PFSK-1 (cell line): ENCODE results near the gene RIT2.

Experiments used
- POLR2AphosphoS5 ChIP-seq: IDR thresholded peaks from 2 replicates; pipeline ENCODE4 v1.6.1; 2012; ENCODE audit warnings: low read depth, mild to moderate bottlenecking, control low read depth, low read length, moderate library complexity
- REST ChIP-seq, 2 experiments: IDR thresholded peaks; 2 replicates each; pipeline versions ENCODE4 v1.6.1 to v1.8.0; 2011 to 2012; ENCODE audit warnings: low read depth in 2 of 2, low read length in 2 of 2, control low read depth in 1 of 2, inconsistent platforms in 1 of 2, mild to moderate bottlenecking in 1 of 2, moderate library complexity in 1 of 2; ENCODE audit not compliant: insufficient read depth in 1 of 2
- SIN3A ChIP-seq: IDR thresholded peaks from 2 replicates; pipeline ENCODE4 v1.6.1; 2012; ENCODE audit warnings: mild to moderate bottlenecking, low read length, moderate library complexity, borderline replicate concordance; ENCODE audit not compliant: insufficient read depth
- TAF1 ChIP-seq: IDR thresholded peaks from 2 replicates; pipeline ENCODE4 v1.6.1; 2012; ENCODE audit warnings: low read length, control low read depth, borderline replicate concordance; ENCODE audit not compliant: insufficient read depth

GRCh38 chr18:43158381-43158780, 42.9 kb upstream of the RIT2 start:
- TF ChIP-seq SIN3A (no peak), REST (IDR thresholded peaks at IDR 0.05; ENCODE audit: insufficient read depth in 1 of 2, low read depth in 2 of 2, low read length in 2 of 2) (no peak), TAF1 (no peak), POLR2AphosphoS5 (no peak)
